GM15510 (cell line): Measurements from ENCODE around the gene AP3S2.

Experiments
- POLR2A ChIP-seq: IDR thresholded peaks from 3 replicates; pipeline ENCODE4 v1.6.1; 2011; ENCODE audit warnings: borderline replicate concordance; ENCODE audit not compliant: insufficient read length; ENCODE audit errors: extremely low read depth

AP3S2 gene

DNA sequence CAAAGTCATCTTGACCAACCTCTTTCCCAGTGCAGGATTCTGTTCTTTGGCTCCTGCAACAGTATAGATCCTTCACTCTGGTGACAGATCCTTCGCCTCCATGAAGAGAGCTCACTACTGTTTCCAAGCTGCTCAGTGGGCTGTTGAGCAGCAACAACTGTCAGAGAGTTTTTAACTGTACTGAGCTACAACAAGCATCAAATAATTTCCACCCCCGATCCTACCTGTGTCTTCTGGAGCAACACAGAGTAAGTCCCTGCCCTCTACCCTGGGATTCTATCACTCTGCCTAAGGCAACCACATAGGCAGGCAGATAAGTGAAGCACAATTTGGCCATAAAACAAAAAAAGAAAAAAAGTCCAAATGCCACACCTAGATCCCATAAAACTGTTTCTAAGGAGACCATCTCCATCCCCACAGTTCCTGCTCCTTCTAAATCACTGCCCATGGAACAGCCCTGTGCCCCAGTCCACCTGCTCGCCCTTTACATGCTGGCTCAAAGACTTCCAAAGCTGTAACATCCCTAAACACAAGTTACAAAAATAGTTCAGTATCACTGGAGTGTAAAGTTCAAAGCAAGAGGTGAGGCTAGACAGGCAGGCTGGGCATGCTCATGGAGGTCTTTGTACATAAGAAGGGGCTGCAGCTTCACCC is 41.3 kb downstream of the AP3S2 start:
- no peak for TF ChIP-seq POLR2A

DNA sequence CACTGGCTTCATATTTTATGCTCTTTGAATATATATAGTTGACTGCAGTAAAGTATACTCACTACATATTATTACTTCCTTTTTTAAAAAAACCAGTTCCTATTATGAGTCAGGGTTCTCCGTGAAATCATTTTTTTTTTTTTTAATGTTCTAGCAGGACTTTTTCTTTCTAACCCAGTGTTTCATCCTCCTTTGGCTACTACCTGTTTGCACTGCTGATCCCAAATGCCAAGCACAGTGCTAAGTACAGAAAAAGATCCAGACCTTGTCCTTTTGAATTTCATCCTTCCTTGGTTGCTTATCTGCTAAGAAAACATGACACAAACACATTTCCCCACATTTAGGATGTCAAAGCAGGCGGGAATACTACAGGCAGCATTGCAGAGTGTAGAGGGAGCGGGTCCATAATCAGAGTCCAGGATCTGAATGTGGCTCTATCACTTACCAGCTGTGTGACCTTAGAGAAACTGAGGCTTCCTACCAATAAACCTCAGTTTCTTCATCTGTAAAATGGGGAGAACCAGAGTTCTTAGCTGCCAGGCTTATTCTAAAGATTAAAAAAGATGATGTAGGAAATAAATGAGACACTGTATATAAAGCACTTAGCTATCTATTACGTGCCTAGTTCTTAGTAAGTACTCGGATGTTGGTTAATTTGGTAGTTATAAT is 42.0 kb downstream of the AP3S2 start:
- TF ChIP-seq POLR2A = no peak

DNA sequence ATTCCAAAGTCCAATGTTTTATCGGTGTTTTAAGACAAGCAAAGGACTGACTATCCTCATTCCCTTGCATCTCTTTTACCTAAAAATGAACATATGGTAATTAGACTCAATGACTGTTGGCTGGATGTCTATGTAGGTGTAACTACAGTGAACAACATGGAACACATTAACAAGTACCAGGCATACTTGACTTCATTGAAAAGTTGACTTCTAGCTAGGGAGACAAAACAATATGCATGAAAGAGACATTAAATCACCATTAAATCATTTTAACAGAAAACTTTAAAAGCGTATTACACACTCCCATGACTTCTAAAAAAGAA is 44.9 kb downstream of the AP3S2 start:
- no peak for TF ChIP-seq POLR2A

DNA sequence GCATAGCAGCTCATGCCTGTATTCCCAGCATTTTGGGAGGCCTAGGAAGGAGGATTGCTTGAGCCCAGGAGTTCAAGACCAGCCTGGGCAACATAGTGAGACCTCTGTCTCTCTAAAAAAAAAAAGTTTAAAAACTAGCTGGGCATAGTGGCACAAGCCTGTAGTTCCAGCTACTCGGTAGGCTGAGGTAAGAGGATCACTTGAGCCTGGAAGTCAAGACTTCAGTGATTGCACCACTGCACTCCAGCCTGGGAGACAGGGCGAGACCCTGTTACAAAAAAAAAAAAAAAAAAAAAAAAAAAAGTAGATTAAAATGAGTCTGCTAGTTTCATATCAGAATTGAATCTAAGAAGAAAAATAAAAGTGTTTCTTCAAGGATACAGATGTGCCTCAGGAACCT is 46.7 kb downstream of the AP3S2 start:
- no peak for TF ChIP-seq POLR2A

DNA sequence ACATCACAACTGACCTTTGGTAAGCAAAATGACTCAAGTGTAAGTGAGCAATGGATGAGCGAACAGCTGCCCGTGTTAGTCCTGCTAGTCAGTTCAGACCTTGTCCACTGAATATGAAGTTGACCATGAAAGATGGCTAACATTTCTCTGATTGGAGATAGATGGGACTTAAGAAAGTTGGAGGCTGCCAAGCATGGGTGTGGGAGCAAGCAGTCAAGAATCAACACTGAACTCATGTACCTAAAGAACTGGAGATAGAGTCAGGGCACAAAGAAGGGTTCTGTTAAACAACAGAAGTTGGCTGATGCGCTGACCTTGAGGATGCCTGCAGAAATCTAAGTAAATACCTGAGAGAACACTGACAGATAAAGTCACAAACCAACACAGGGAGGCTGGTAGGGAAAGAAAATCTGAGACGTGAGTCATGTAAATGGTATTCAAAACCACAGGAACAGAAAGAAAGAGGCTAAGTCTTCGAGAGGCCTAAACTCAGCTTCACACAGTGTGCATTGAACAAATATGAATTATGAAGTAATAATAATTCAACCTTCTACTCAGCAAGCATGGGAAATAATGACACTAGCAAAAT is 48.4 kb downstream of the AP3S2 start:
- no peak for TF ChIP-seq POLR2A

DNA sequence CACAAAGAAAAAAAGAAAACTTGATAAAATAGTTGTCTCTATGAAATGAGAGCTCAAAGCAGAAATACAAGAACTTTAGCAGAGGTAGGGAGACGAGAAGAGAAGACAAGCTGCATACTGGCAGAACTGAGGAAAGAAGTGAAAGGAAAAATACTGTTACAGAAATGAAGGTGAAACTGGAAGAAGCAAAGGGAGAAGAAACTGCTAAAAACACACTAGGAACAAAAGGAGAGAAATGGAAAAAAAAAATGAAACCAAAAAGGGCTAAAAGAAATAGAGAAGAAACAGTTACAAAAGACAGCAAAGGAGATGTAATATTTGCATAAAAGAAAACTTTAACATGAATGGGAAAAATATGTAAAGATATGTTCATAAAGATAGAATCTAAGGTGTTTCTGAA is 51.8 kb downstream of the AP3S2 start:
- no peak for TF ChIP-seq POLR2A

DNA sequence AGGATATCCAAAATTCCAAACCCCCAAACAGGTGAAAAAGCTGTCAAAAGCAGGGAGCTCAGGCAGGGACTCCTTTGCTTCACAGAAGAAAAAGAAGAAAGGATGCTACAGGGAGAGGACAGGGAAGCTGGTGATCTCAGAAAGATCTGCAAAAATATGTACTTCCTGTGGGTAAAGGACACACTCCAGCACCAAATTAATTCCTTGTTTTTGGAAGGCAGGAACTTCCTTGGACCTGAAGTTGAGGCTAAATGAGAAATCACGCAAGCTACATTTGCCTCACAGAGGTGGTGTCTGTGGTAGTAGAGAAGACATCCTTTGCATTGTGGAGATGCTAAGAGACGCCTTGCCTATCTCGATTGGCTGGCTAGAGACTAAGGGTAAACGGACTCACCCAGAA is 52.5 kb downstream of the AP3S2 start:
- TF ChIP-seq POLR2A = no peak

GRCh38 chr15:89839167-89839810 is 54.5 kb downstream of the AP3S2 start:
- no peak for TF ChIP-seq POLR2A

- TF ChIP-seq POLR2A = no peak
Observed at GRCh38 chr15:89837830-89838178, 56.0 kb downstream of the AP3S2 start.

DNA sequence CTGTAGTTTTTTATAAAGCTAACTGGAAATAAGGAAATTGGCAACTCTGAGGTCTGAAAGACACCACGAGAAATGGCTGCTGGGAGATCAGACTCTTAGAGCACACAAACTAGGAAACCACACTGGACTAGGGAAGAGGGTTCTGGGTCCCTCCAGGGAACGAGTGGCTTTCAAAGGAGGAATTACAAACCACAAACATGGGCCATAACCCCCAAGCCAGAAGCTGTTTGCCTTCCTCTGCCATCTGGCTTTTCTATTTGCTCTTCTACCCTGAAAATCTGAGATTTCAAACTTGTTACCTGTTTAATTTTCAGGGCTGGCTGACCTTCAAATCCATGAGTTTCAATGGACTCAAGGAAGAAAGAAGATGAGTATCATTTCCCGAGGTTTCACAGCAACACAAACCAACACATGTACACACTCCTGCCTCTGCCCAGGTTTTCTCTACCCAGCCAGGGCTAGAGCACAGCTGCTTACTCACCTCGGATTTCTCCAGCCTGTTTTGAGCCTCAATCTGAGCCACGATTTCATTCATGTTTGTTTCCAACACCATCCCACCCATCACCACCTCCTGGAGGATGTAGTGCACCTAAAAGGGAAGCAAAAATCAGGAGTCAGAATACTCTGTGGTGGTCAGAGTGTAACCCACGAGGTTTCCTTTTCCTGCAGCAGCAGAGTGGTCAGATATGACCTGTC is 56.5 kb downstream of the AP3S2 start:
- no peak for TF ChIP-seq POLR2A

GRCh38 chr15:89836267-89837133 is 57.3 kb downstream of the AP3S2 start:
- TF ChIP-seq POLR2A = no peak

GRCh38 chr15:89835176-89835564 is 58.6 kb downstream of the AP3S2 start:
- TF ChIP-seq POLR2A = no peak

DNA sequence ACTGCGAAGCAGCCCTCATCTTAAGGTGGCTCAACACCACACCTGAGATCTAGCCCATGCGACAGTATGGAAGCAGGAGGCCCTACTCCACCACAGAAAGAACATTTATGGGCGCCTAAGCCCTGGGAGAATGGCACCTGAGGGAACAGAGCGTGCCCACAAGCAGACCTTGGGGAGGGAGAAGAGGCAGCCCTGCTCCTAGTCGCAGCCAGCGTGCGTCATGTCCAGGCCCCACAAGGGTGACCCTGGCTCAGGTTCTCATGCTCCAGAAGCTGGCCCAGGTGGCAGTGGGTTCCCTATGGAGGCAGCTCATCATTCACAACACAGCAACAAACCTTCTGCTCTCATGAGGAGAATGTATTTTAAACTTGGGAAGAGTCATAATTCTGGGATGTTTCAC is 59.8 kb downstream of the AP3S2 start:
- TF ChIP-seq POLR2A = no peak

GRCh38 chr15:89830639-89831038 is 63.2 kb downstream of the AP3S2 start:
- no peak for TF ChIP-seq POLR2A
